Hematopoietic multipotent progenitor cell treated with erythropoietin and hydrocortisone succinate and interleukin-3 and kit ligand, for 17 days (in vitro differentiated cells): ENCODE measurements around the gene KCNH4.
A peak's percentile ranks its signal among the peaks of the same experiment; 100 is the strongest.
"Not testable (repeated sequence)": the region's sequence is repeated elsewhere in the genome, so short reads cannot be mapped to it uniquely, and the experiment has no call there.

Source experiments
- DNase-seq: peaks from one replicate; pipeline ENCODE4 v3.0.0-alpha.2; 2015; ENCODE audit warnings: low spot score

Gene KCNH4

GRCh38 chr17:42178817-42179216 is 2.1 kb downstream of the KCNH4 start:
- no peak for DNase-seq

- no peak for DNase-seq
Measured at GRCh38 chr17:42177684-42178083, 3.3 kb downstream of the KCNH4 start.

GRCh38 chr17:42174126-42174783 is 6.7 kb downstream of the KCNH4 start:
- no peak for DNase-seq

GRCh38 chr17:42171831-42172230 is 9.1 kb downstream of the KCNH4 start:
- DNase-seq: no peak

- DNase-seq: no peak
Measured at GRCh38 chr17:42169351-42169750, 11.6 kb downstream of the KCNH4 start.

GRCh38 chr17:42167807-42168206 is 13.1 kb downstream of the KCNH4 start:
- no peak for DNase-seq

GRCh38 chr17:42166196-42166763 is 14.7 kb downstream of the KCNH4 start:
- DNase-seq: no peak

- no peak for DNase-seq
Measured at GRCh38 chr17:42165751-42166150, 15.2 kb downstream of the KCNH4 start.

GRCh38 chr17:42163696-42164407 is 17.1 kb downstream of the KCNH4 start:
- no peak for DNase-seq

GRCh38 chr17:42163113-42163512 is 17.8 kb downstream of the KCNH4 start:
- peak; percentile 51 for DNase-seq

GRCh38 chr17:42160531-42160910 is 20.4 kb downstream of the KCNH4 start:
- no peak for DNase-seq

- DNase-seq: no peak
Measured at GRCh38 chr17:42159796-42160530, 21.0 kb downstream of the KCNH4 start.

- no peak for DNase-seq
Measured at GRCh38 chr17:42155614-42156045, 25.3 kb downstream of the KCNH4 start.

- peak; percentile 18 for DNase-seq
Measured at GRCh38 chr17:42153919-42154742, 26.8 kb downstream of the KCNH4 start.

GRCh38 chr17:42146911-42147607 is 33.9 kb downstream of the KCNH4 start:
- DNase-seq: no peak

- DNase-seq: not testable (repeated sequence)
Measured at GRCh38 chr17:42143138-42143537, 37.8 kb downstream of the KCNH4 start.

- DNase-seq: no peak
Measured at GRCh38 chr17:42142371-42142896, 38.5 kb downstream of the KCNH4 start.

GRCh38 chr17:42141382-42141781 is 39.6 kb downstream of the KCNH4 start:
- no peak for DNase-seq

GRCh38 chr17:42140690-42141089 is 40.3 kb downstream of the KCNH4 start:
- DNase-seq: not testable (repeated sequence)

GRCh38 chr17:42138749-42139492 is 42.0 kb downstream of the KCNH4 start:
- DNase-seq: no peak
